ENCODE data around the gene TRIM5. TPM values are rescaled to one million over a fixed set of nuclear protein-coding genes. Genes with fewer than 3 reads are reported as not detected.

TRIM5 gene
- total and polyA plus RNA-seq, 9 of the 15 experiments (the other 6 are each of a cell fraction or from before 2014, with no cell fraction given): 7.7 to 20.8 (median 15.0) TPM

DNA sequence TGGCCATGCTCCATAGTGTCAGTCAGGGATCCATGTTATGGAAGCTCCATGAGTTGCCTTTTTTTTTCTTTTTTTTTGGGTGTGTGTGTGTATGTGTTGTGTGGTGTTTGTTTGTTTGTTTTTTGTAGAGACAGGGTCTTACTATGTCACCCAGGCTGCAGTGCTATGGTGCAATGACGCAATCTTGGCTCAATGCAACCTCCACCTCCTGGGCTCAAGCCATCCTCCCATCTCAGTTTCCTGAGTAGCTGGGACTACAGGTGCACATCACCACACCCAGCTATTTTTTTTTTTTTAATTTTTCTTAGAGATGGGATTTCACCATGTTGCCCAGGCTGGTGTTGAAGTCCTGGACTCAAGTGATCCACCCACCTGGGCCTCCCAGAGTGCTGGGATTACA is 3.6 kb upstream of the TRIM5 start:
- H3K9ac ChIP-seq (ENCODE audit: insufficient read depth in 1 of 2, low read depth in 2 of 2, low read length in 2 of 2): no peak overlapping the region
- TF ChIP-seq CEBPG (CRISPR knock-in tag; IDR thresholded peaks at IDR 0.05): no peak
- TF ChIP-seq CEBPG (tag; conservative IDR thresholded peaks at IDR 0.05 in 1 of 2, IDR thresholded peaks at IDR 0.05 in 1 of 2): 0 out of 4 replicates have a peak, but pooled peaks of 1 of the 2 experiments have one; percentile 17
- TF ChIP-seq TCF7 (IDR thresholded peaks at IDR 0.05; ENCODE audit: borderline replicate concordance): no peak
- peak; percentile 36; the same call in 1 of the 2 replicates for TF ChIP-seq ATF3 (IDR thresholded peaks at IDR 0.05)
- TF ChIP-seq ATF3 (CRISPR knock-in tag; conservative IDR thresholded peaks at IDR 0.05): no peak
- no peak for TF ChIP-seq NFRKB (IDR thresholded peaks at IDR 0.05; ENCODE audit: low read depth)
- no peak for TF ChIP-seq ZNF436 (CRISPR knock-in tag; IDR thresholded peaks at IDR 0.05)
- TF ChIP-seq TEAD1 (CRISPR knock-in tag; IDR thresholded peaks at IDR 0.05): no peak
- TF ChIP-seq CEBPB (tag; IDR thresholded peaks at IDR 0.05): 0 out of 2 replicates have a peak, but pooled peaks have one; percentile 47
- no peaks in the 10 kb centered on the region for H3K9me1 ChIP-seq (ENCODE audit: control insufficient read depth, insufficient read depth, low read length)
- CTCF ChIA-PET (ENCODE audit: low intra/inter-chr PET ratio): no interaction called here
- no peak for DNase-seq (ENCODE audit: extremely low read depth in 1 of 4, low spot score in 3 of 4)
- ATAC-seq: no peak
- in situ Hi-C loops (cut with MboI): no loop called here
- H3K9me3 ChIP-seq (replicated peaks; ENCODE audit: control insufficient read depth, insufficient read depth, low read depth, low read length): no peaks in the 10 kb centered on the region
- no peak for FAIRE-seq
- BruUV-seq (replicated peaks): no TSS peak
- H3K4me1 ChIP-seq (replicated peaks in 1 of 2; ENCODE audit: control insufficient read depth in 2 of 2, insufficient read depth in 2 of 2, low read length in 2 of 2): peaks cover 0 to 26% of the 10 kb centered on the region in 2 experiments; a peak in 4 of 5 replicates
- no peak overlapping the region for H3K4me3 ChIP-seq
- no peak overlapping the region for H3K4me2 ChIP-seq (ENCODE audit: insufficient read depth, low read length)
- no peak overlapping the region for H2AFZ ChIP-seq (ENCODE audit: low read depth, low read length)
- WGBS (ENCODE audit: insufficient coverage, low coverage, missing lambda C conversion rate): 80% methylated on average over 1 of the region's 1 CpG
- H3K36me3 ChIP-seq (ENCODE audit: control insufficient read depth, insufficient read depth, low read length): no peaks in the 10 kb centered on the region
- intact Hi-C loops (cut with micrococcal nuclease): loop anchor here (5.0 kb wide), 1 partner anchor 86 kb away; no protein-coding TSS in a partner anchor
- no peaks in the 10 kb centered on the region for H3K27me3 ChIP-seq (ENCODE audit: control insufficient read depth in 2 of 2, insufficient read depth in 2 of 2, low read length in 2 of 2)
- H3K27ac ChIP-seq (ENCODE audit: extremely low read depth, low read depth, low read length): no peak overlapping the region
- no peaks in the 10 kb centered on the region for H4K20me1 ChIP-seq (replicated peaks; ENCODE audit: control insufficient read depth, insufficient read depth, low read length)
- POLR2A ChIA-PET: no interaction called here
- H3K79me2 ChIP-seq (ENCODE audit: control insufficient read depth, insufficient read depth, low read length): peaks cover 4% of the 10 kb centered on the region; the same call in 2 of the 3 replicates

All from K562 (cell line).